Middle frontal gyrus (tissue), 1 donor: ENCODE results near the gene DHRS7B.
"Not testable (repeated sequence)": the region's sequence is repeated elsewhere in the genome, so short reads cannot be mapped to it uniquely, and the experiment has no call there.

Experiments
- DNase-seq: peaks from one replicate; pipeline ENCODE4 v3.0.0-alpha.2; 2015; ENCODE audit warnings: low spot score; ENCODE audit errors: extremely low spot score

The DHRS7B gene

GRCh38 chr17:21126645-21127508 is at the start of gene DHRS7B:
Gene DHRS7B, plus strand, starts transcription at chr17:21126964. Its CDS starts 8 bp downstream, at chr17:21126972.
- DNase-seq: peak; percentile 96

GRCh38 chr17:21077281-21077680 is 49.5 kb upstream of the DHRS7B start:
- DNase-seq: no peak

GRCh38 chr17:21078016-21078780 is 48.6 kb upstream of the DHRS7B start:
- no peak for DNase-seq

- DNase-seq: no peak
These were observed 47.6 kb upstream of the DHRS7B start for GRCh38 chr17:21079196-21079595.

- no peak for DNase-seq
These were observed 44.7 kb upstream of the DHRS7B start for GRCh38 chr17:21082001-21082436.

GRCh38 chr17:21085280-21085679 is 41.5 kb upstream of the DHRS7B start:
- DNase-seq: not testable (repeated sequence)

GRCh38 chr17:21085707-21086106 is 41.1 kb upstream of the DHRS7B start:
- no peak for DNase-seq

GRCh38 chr17:21089145-21089544 is 37.6 kb upstream of the DHRS7B start:
- DNase-seq: no peak

- no peak for DNase-seq
These were observed 36.5 kb upstream of the DHRS7B start for GRCh38 chr17:21089933-21090901.

- DNase-seq: no peak
These were observed 35.7 kb upstream of the DHRS7B start for GRCh38 chr17:21090902-21091618.

GRCh38 chr17:21094298-21094704 is 32.5 kb upstream of the DHRS7B start:
- no peak for DNase-seq

GRCh38 chr17:21095735-21096134 is 31.0 kb upstream of the DHRS7B start:
- no peak for DNase-seq

- no peak for DNase-seq
These were observed 29.9 kb upstream of the DHRS7B start for GRCh38 chr17:21096874-21097273.

- DNase-seq: peak; percentile 33
These were observed 27.7 kb upstream of the DHRS7B start for GRCh38 chr17:21098934-21099689.

- no peak for DNase-seq
These were observed 26.1 kb upstream of the DHRS7B start for GRCh38 chr17:21100636-21101035.

GRCh38 chr17:21104608-21105007 is 22.2 kb upstream of the DHRS7B start:
- DNase-seq: no peak

GRCh38 chr17:21105064-21105894 is 21.5 kb upstream of the DHRS7B start:
- no peak for DNase-seq

- DNase-seq: no peak
These were observed 20.4 kb upstream of the DHRS7B start for GRCh38 chr17:21106316-21106715.
